T-cell (primary cell): Measurements from ENCODE around the gene ZSWIM6. TPM values are rescaled to one million over a fixed set of nuclear protein-coding genes. Genes with fewer than 3 reads are reported as not detected.
A peak's percentile ranks its signal among the peaks of the same experiment; 100 is the strongest.

Experiments used
- ATAC-seq, 4 experiments: fragments of 200-7000 bp in 3 of 4; fragments of 150-1000 bp in 1 of 4; cut with Tn5 transposase; replicated peaks in 1 of 4; 1 replicate in 3 of 4; 2 replicates in 1 of 4; pipeline ENCODE4 v1.10.0; 2021; ENCODE audit warnings: moderate library complexity in 3 of 4, mild to moderate bottlenecking in 2 of 4, moderate number of reproducible peaks in 1 of 4
- CTCF ChIA-PET, 2 donors: fragments of 300-600 bp; sonication (Branson Sonifier 250); formaldehyde crosslinking; loops; one replicate each; lab custom pipeline; 2022; ENCODE audit warnings: antibody characterized with exemption in 2 of 2; lab: Charles Lee
- POLR2A ChIA-PET, 2 donors: fragments of 300-600 bp; sonication (Branson Sonifier 250); formaldehyde crosslinking; loops; one replicate each; lab custom pipeline; 2022; ENCODE audit warnings: antibody characterized with exemption in 2 of 2; lab: Charles Lee
- DNase-seq, 35 experiments: peaks; one replicate each; pipeline versions ENCODE4 v3.0.0 to v3.0.0-alpha.2; 2013 to 2023
- H3K27ac ChIP-seq: one replicate; pipeline ENCODE4 v1.5.1; 2013; ENCODE audit warnings: low read length
- H3K27me3 ChIP-seq, 2 experiments: replicated peaks in 1 of 2; 1 replicate in 1 of 2; 2 replicates in 1 of 2; pipeline versions ENCODE4 v1.6.1 to v1.7.0; 2013; ENCODE audit warnings: low read length in 1 of 2, mixed read lengths in 1 of 2; ENCODE audit not compliant: control insufficient read depth in 2 of 2, insufficient read depth in 2 of 2; ENCODE audit errors: extremely low read depth in 1 of 2
- H3K36me3 ChIP-seq, 2 donors: 1 replicate in 1 of 2; 2 replicates in 1 of 2; pipeline versions ENCODE4 v1.6.1 to v1.7.0; 2013; ENCODE audit warnings: low read length in 1 of 2; ENCODE audit not compliant: control insufficient read depth in 2 of 2, insufficient read depth in 1 of 2; ENCODE audit errors: extremely low read depth in 1 of 2
- H3K4me1 ChIP-seq, 2 experiments: 1 replicate in 1 of 2; 2 replicates in 1 of 2; pipeline versions ENCODE4 v1.6.1 to v1.7.0; 2013; ENCODE audit warnings: low read length in 2 of 2, mixed read lengths in 1 of 2; ENCODE audit not compliant: insufficient read depth in 2 of 2, control insufficient read depth in 1 of 2; ENCODE audit errors: extremely low read depth in 1 of 2
- H3K4me3 ChIP-seq, 2 donors: 1 replicate in 1 of 2; 2 replicates in 1 of 2; pipeline versions ENCODE4 v1.5.1 to v1.7.0; 2013; ENCODE audit warnings: mild to moderate bottlenecking in 2 of 2, low read length in 1 of 2, moderate library complexity in 1 of 2; ENCODE audit not compliant: control insufficient read depth in 1 of 2; ENCODE audit errors: extremely low read depth in 1 of 2
- H3K9me3 ChIP-seq: 2 replicates; pipeline ENCODE4 v1.7.0; 2013
- H3K27ac Mint-ChIP-seq, 2 donors: one replicate each; pipeline ENCODE4 v1.8.0; 2020 to 2021; ENCODE audit warnings: mild to moderate bottlenecking in 2 of 2, mixed read lengths in 2 of 2
- H3K27me3 Mint-ChIP-seq, 2 donors: one replicate each; pipeline ENCODE4 v1.8.0; 2021 to 2022; ENCODE audit warnings: mixed read lengths in 2 of 2
- H3K36me3 Mint-ChIP-seq: one replicate; pipeline ENCODE4 v1.8.0; 2021; ENCODE audit warnings: mixed read lengths
- H3K4me1 Mint-ChIP-seq, 3 donors: one replicate each; pipeline ENCODE4 v1.8.0; 2020 to 2022; ENCODE audit warnings: mixed read lengths in 3 of 3, mild to moderate bottlenecking in 1 of 3
- H3K4me3 Mint-ChIP-seq, 3 donors: one replicate each; pipeline ENCODE4 v1.8.0; 2020 to 2022; ENCODE audit warnings: mild to moderate bottlenecking in 3 of 3, mixed read lengths in 3 of 3, moderate library complexity in 3 of 3
- H3K9me3 Mint-ChIP-seq, 3 donors: one replicate each; pipeline ENCODE4 v1.8.0; 2020 to 2022; ENCODE audit warnings: mixed read lengths in 3 of 3
- WGBS: methylation state at CpG from one replicate; pipeline ENCODE4 v1.1.5; 2013; ENCODE audit warnings: missing lambda C conversion rate; ENCODE audit not compliant: insufficient coverage; 5-methylcytosine and 5-hydroxymethylcytosine counted together
- total RNA-seq, 35 experiments: library from RNA in 6 of 35; stranded (reverse) in 6 of 35; fragments of 120-200 nt in 1 of 35; gene quantifications; one replicate each; pipeline versions ENCODE4 v1.2.1 to v1.2.4 and lab custom pipeline; 2013 to 2026

The ZSWIM6 gene
- total RNA-seq, 5 donors from 2014 or later (not counting 1 experiment from before 2014, with no cell fraction given), result 8.3 to 11.3 (median 10.1) TPM

DNA sequence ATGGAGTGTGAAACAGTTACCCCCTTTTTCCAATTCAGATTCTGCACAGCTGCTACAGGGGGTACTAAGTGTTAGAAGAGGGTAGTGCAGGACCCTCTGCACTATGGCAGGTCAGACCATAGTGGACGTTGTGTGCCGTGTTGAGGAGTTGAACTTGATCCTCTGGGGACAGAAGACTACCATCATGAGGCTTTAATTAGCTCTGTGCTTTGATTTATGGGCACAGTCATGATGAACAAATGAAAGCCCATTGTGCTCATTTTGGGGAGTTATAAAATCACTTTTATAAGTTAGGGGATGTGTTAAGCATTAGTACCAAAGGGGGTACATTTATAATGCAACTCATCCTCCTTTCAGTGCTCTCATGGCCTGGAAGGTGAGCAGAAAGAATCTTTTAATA lies 62.7 kb downstream of the ZSWIM6 start:
- no peak overlapping the region for H3K4me3 Mint-ChIP-seq
- H3K4me1 ChIP-seq, result no peaks in the 10 kb centered on the region
- 93% methylated on average over 2 of the region's 2 CpGs for WGBS
- DNase-seq, result no peak
- no peaks in the 10 kb centered on the region for H3K27me3 ChIP-seq
- ChIA-PET CTCF (no interaction called here), POLR2A (no interaction called here)
- H3K36me3 ChIP-seq, result no peaks in the 10 kb centered on the region
- H3K4me1 Mint-ChIP-seq, result peaks cover 11 to 16% (median 13%) of the 10 kb centered on the region in 3 donors
- peaks cover 20% of the 10 kb centered on the region for H3K36me3 Mint-ChIP-seq
- H3K9me3 Mint-ChIP-seq, result no peaks in the 10 kb centered on the region
- no peak overlapping the region for H3K27ac ChIP-seq
- H3K27me3 Mint-ChIP-seq, result no peaks in the 10 kb centered on the region
- no peak overlapping the region for H3K27ac Mint-ChIP-seq
- no peak overlapping the region for H3K4me3 ChIP-seq
- ATAC-seq, result no peak
- H3K9me3 ChIP-seq, result no peaks in the 10 kb centered on the region

DNA sequence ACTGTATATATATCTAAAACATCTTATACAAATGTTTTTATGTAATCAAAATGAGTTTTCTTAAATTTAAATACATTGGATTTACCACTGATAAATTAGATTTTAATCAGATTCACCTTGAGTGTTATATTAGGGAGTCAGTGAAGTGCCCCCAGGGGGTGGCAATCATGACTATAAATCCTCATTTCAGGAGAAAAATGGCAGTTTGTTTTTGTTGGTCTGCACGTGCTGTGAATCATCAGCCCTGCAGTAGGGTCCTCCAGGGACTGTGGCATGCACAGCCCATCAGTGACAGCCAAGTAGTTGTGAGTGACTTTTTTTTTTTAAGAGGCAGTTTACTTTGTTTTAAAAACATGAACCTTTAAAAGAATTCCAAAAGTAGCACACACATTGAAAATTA lies 65.2 kb downstream of the ZSWIM6 start:
- Histone ChIP-seq H3K36me3 (no peaks in the 10 kb centered on the region), H3K9me3 (no peaks in the 10 kb centered on the region), H3K4me1 (no peaks in the 10 kb centered on the region), H3K27ac (no peak overlapping the region), H3K4me3 (no peak overlapping the region), H3K27me3 (no peaks in the 10 kb centered on the region)
- no peaks in the 10 kb centered on the region for H3K27me3 Mint-ChIP-seq
- DNase-seq (no peak), ATAC-seq (no peak)
- H3K27ac Mint-ChIP-seq, result no peak overlapping the region
- H3K4me1 Mint-ChIP-seq, result peaks cover 28 to 32% (median 30%) of the 10 kb centered on the region in 3 donors
- no peaks in the 10 kb centered on the region for H3K9me3 Mint-ChIP-seq
- H3K36me3 Mint-ChIP-seq, result peaks cover 3% of the 10 kb centered on the region
- ChIA-PET POLR2A (no interaction called here), CTCF (no interaction called here)
- H3K4me3 Mint-ChIP-seq, result no peak overlapping the region
- no CpG with 5 or more reads among the region's 1 CpG for WGBS

DNA sequence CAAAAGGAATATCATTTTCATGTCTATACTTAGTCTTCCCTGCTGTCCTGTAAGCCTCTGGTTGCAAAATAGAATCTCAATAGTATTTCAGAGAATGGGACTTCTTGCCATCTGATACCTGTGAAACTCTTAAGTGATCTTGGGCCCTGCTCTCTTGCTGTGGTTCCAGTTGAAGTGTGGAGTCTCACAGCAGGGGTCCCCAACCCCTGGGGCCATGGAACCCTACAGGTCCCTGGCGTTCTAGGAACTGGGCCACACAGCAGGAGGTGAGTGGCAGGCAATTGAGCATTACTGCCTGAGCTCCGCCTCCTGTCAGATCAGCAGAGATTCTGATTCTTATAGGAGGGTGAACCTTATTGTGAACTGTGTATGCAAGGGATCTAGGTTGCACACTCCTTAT lies 65.9 kb downstream of the ZSWIM6 start:
- Histone ChIP-seq H3K9me3 (no peaks in the 10 kb centered on the region), H3K4me3 (no peak overlapping the region), H3K27ac (no peak overlapping the region), H3K4me1 (no peaks in the 10 kb centered on the region), H3K36me3 (no peaks in the 10 kb centered on the region), H3K27me3 (no peaks in the 10 kb centered on the region)
- no peak overlapping the region for H3K4me3 Mint-ChIP-seq
- ATAC-seq, result no peak
- ChIA-PET CTCF (no interaction called here), POLR2A (no interaction called here)
- H3K9me3 Mint-ChIP-seq, result no peaks in the 10 kb centered on the region
- H3K27ac Mint-ChIP-seq, result no peak overlapping the region
- DNase-seq, result no peak
- peaks cover 3% of the 10 kb centered on the region for H3K36me3 Mint-ChIP-seq
- H3K4me1 Mint-ChIP-seq, result peaks cover 33 to 35% (median 33%) of the 10 kb centered on the region in 3 donors
- WGBS, result no CpG with 5 or more reads among the region's 2 CpGs
- H3K27me3 Mint-ChIP-seq, result no peaks in the 10 kb centered on the region

DNA sequence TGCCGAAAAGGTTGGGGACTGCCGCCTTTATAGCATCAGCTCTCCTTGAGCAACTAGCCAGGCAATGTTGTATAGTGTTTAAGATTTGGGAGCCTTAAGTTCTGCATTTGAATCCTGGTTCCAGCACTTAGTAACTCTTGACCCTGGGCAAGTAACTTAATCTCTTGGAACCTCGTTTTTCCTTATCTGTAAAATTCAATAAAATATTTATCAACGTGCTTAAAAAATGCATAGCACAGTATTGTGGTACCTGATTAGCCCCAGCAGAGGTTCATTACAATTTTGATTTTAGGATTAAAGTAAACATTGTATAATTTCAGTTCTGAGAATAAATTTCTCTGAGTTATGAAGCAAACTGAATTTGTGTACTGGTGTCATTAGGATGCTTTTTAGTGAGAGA lies 66.4 kb downstream of the ZSWIM6 start:
- Mint-ChIP-seq H3K27me3 (no peaks in the 10 kb centered on the region), H3K4me3 (no peak overlapping the region), H3K4me1 (peaks cover 35% of the 10 kb centered on the region in 3 donors), H3K36me3 (peaks cover 3% of the 10 kb centered on the region), H3K27ac (no peak overlapping the region), H3K9me3 (no peaks in the 10 kb centered on the region)
- POLR2A ChIA-PET, result no interaction called here
- Histone ChIP-seq H3K27ac (no peak overlapping the region), H3K4me1 (no peaks in the 10 kb centered on the region), H3K4me3 (no peak overlapping the region), H3K9me3 (no peaks in the 10 kb centered on the region), H3K27me3 (no peaks in the 10 kb centered on the region), H3K36me3 (no peaks in the 10 kb centered on the region)
- 94% methylated on average over 2 of the region's 4 CpGs for WGBS
- ATAC-seq (no peak), DNase-seq (no peak)
- CTCF ChIA-PET, result interaction anchor here in 1 of 2 donors (0.7 kb wide), 1 partner anchor 1062 kb away, joined by 6 read pairs; no protein-coding TSS in a partner anchor

DNA sequence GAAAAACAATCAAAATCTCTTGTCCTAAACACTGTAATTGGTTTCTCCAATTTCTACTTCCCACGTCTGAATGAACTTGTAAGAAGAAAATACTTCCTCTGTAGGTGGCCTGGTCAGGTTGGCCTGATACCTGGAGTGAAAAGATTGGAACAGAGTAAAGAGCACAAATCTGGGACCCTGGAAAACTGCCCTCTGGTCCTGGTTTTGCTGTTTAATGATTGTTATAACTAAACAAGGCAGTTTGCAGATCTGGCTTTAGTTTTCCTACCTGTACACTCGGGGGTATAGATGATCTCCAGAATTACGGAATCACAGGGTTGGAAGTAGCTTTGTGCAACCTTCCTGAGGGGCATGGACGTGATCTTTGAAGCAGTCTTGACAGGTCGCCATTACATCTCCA lies 67.6 kb downstream of the ZSWIM6 start:
- DNase-seq (no peak), ATAC-seq (no peak)
- H3K27ac ChIP-seq, result no peak overlapping the region
- ChIA-PET POLR2A (no interaction called here), CTCF (interaction anchor here in 1 of 2 donors (0.6 kb wide), 1 partner anchor 143 kb away, joined by 3 read pairs; no protein-coding TSS in a partner anchor)
- Mint-ChIP-seq H3K27ac (no peak overlapping the region), H3K9me3 (no peaks in the 10 kb centered on the region), H3K4me3 (no peak overlapping the region), H3K27me3 (no peaks in the 10 kb centered on the region), H3K36me3 (peaks cover 3% of the 10 kb centered on the region), H3K4me1 (peaks cover 35 to 39% (median 38%) of the 10 kb centered on the region in 3 donors)
- no peak overlapping the region for H3K4me3 ChIP-seq
- no peaks in the 10 kb centered on the region for H3K9me3 ChIP-seq
- no peaks in the 10 kb centered on the region for H3K4me1 ChIP-seq
- 63% methylated on average over 2 of the region's 5 CpGs for WGBS
- no peaks in the 10 kb centered on the region for H3K27me3 ChIP-seq
- no peaks in the 10 kb centered on the region for H3K36me3 ChIP-seq

DNA sequence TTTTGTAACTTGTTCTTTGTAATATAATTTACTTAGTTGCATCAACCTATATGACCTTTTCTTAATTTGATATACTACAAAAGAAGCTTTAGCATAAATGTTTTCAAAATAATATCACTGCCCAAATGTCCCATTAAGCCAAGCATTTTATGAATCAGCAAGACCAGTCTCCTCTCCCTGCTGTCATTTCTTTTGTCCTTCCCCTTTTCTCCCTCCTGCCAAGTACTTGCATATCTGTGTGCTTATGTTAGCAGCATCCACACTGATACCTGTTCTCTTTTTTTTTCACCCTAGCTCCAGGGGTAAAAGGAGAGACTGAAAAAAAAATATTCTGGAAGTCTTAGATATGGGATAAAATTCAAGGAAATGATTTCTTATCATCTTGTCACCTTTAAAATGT lies 69.7 kb downstream of the ZSWIM6 start:
- H3K27ac ChIP-seq, result no peak overlapping the region
- no peaks in the 10 kb centered on the region for H3K36me3 Mint-ChIP-seq
- H3K27me3 Mint-ChIP-seq, result no peaks in the 10 kb centered on the region
- peak overlapping the region in 1 of 2 donors; percentile 4 for H3K27ac Mint-ChIP-seq
- H3K4me3 ChIP-seq, result no peak overlapping the region
- no peaks in the 10 kb centered on the region for H3K9me3 Mint-ChIP-seq
- H3K27me3 ChIP-seq, result no peaks in the 10 kb centered on the region
- H3K9me3 ChIP-seq, result no peaks in the 10 kb centered on the region
- no peaks in the 10 kb centered on the region for H3K36me3 ChIP-seq
- peaks cover 35 to 41% (median 38%) of the 10 kb centered on the region in 3 donors for H3K4me1 Mint-ChIP-seq
- no peak overlapping the region for H3K4me3 Mint-ChIP-seq
- ChIA-PET POLR2A (no interaction called here), CTCF (interaction anchor here in 1 of 2 donors (1.0 kb wide), 1 partner anchor 71 kb away, joined by 3 read pairs; no protein-coding TSS in a partner anchor)
- ATAC-seq (no peak), DNase-seq (no peak)
- no peaks in the 10 kb centered on the region for H3K4me1 ChIP-seq
